Bladder microvascular endothelial cell (primary cell): ENCODE data around the gene OR1L6. TPM values are rescaled to one million over a fixed set of nuclear protein-coding genes. Genes with fewer than 3 reads are reported as not detected.

Source experiments
- total RNA-seq: library from RNA; depleted of rRNA; stranded (reverse); fragments of >200 nt; gene quantifications from 2 replicates; pipeline ENCODE4 v1.2.3, GENCODE V29; 2014

The OR1L6 gene, protein sequence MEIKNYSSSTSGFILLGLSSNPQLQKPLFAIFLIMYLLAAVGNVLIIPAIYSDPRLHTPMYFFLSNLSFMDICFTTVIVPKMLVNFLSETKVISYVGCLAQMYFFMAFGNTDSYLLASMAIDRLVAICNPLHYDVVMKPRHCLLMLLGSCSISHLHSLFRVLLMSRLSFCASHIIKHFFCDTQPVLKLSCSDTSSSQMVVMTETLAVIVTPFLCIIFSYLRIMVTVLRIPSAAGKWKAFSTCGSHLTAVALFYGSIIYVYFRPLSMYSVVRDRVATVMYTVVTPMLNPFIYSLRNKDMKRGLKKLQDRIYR
- not detected in 2 replicates for total RNA-seq

DNA sequence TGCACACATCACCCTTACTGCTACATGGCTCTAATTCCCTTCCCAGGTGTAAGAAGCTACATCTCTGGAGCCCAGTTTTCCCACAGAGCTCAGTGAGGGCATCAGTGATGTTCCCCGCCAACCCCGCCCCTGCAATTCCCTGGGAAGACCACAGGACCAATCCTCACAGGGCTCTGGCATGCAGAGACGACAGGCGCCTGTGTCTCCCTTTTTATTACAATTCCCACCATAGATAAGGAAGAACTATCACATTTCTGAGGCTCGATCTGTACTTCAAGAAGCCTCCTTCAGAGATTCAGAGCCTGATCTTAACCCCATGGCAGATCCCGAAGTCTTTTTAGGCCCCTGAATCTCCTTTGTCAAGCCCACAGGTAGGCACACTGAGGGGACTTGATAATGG is at the start of gene OR1L6:
TSS of gene OR1L6 (plus strand) at position 301 of the 400 bp plus-strand sequence. CDS start 7,545 bp downstream, outside the sequence.

DNA sequence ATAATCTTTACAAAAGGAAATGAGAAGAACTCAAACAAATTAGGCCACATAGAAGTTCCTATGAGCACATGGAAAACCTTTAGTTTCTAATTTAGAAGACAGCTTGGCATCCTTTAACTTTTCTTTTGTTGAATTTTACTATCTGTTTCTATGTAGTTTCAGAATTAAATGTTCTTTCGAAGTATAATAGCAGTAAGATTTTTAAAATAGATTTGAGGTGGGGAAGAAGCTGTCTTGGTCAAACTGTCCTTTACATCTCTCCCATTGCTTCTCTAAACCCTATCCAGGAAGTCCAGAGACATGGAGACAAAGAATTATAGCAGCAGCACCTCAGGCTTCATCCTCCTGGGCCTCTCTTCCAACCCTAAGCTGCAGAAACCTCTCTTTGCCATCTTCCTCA is 18.4 kb upstream of the OR1L6 start, which contains the start of gene OR1L4:
TSS of gene OR1L4 (plus strand) at position 301 of the 400 bp plus-strand sequence. CDS start at position 301, 0 bp downstream.

DNA sequence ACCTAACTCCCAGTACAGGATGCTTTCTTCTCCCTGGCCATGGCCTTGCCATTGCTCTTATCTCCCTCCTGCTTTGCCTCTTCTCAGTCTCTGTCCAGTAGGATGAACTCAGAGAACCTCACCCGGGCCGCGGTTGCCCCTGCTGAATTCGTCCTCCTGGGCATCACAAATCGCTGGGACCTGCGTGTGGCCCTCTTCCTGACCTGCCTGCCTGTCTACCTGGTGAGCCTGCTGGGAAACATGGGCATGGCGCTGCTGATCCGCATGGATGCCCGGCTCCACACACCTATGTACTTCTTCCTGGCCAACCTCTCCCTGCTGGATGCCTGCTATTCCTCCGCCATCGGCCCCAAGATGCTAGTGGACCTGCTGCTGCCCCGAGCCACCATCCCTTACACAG is 46.7 kb downstream of the OR1L6 start, which contains the start of gene OR5C1:
TSS of gene OR5C1 (plus strand) at position 103 of the 400 bp plus-strand sequence. CDS start at position 103, 0 bp downstream.

Other genes starting within 250 kb of the OR1L6 start
- 0.13 TPM in 1 of 2 replicates, not detected in the other for gene OR1J2, start 231.5 kb upstream of the OR1L6 start, total RNA-seq
- 0.25 TPM in 1 of 2 replicates, not detected in the other for gene OR1J4, start 223.2 kb upstream of the OR1L6 start, total RNA-seq
- gene OR1N1, start 215.0 kb upstream of the OR1L6 start, total RNA-seq: not detected in 2 replicates
- gene OR1N2, start 189.2 kb upstream of the OR1L6 start, total RNA-seq: not detected in 2 replicates
- gene OR1L8, start 158.9 kb upstream of the OR1L6 start, total RNA-seq: 0.06 TPM in 1 of 2 replicates, not detected in the other
- gene OR1Q1, start 127.6 kb upstream of the OR1L6 start, total RNA-seq: not detected in 2 replicates
- gene OR1B1, start 84.7 kb upstream of the OR1L6 start, total RNA-seq: 0.13 TPM in 1 of 2 replicates, not detected in the other
- gene OR1L1, start 80.6 kb upstream of the OR1L6 start, total RNA-seq: not detected in 2 replicates
- gene OR1L3, start 67.2 kb upstream of the OR1L6 start, total RNA-seq: not detected in 2 replicates
- not detected in 2 replicates for gene OR1L4, start 18.3 kb upstream of the OR1L6 start, total RNA-seq
- gene OR5C1, start 46.6 kb downstream of the OR1L6 start, total RNA-seq: not detected in 2 replicates
- gene OR1K1, start 57.8 kb downstream of the OR1L6 start, total RNA-seq: not detected in 2 replicates
- 57.6 and 106 TPM in 2 replicates for gene PDCL, start 86.3 kb downstream of the OR1L6 start, total RNA-seq
- gene RC3H2, start 163.1 kb downstream of the OR1L6 start, total RNA-seq: 32.5 and 109 TPM in 2 replicates
- gene ZBTB6, start 171.0 kb downstream of the OR1L6 start, total RNA-seq: 7.4 and 16.1 TPM in 2 replicates
- 1.9 and 5.5 TPM in 2 replicates for gene ZBTB26, start 189.2 kb downstream of the OR1L6 start, total RNA-seq
- gene RABGAP1, start 198.7 kb downstream of the OR1L6 start, total RNA-seq: 21.5 and 70.9 TPM in 2 replicates